BJ (cell line): Measurements from ENCODE around the gene RAD51B. TPM values are rescaled to one million over a fixed set of nuclear protein-coding genes. Genes with fewer than 3 reads are reported as not detected.

Experiments
- CTCF ChIA-PET: fragments of 350-600 bp; formaldehyde crosslinking; extraction: SDS; loops from one replicate; lab custom pipeline; 2021; ENCODE audit warnings: antibody characterized with exemption, inconsistent platforms; lab: Yijun Ruan, JAX
- POLR2A ChIA-PET: fragments of 300-600 bp; sonication (Branson Sonifier 250); formaldehyde crosslinking; extraction: SDS; loops from one replicate; lab custom pipeline; 2021; ENCODE audit warnings: antibody characterized with exemption; lab: Charles Lee
- DNase-seq: peaks from one replicate; pipeline ENCODE4 v3.0.0-alpha.2; 2011; ENCODE audit warnings: low read depth
- H3K27me3 ChIP-seq: 2 replicates; pipeline ENCODE4 v1.6.0; 2011; ENCODE audit warnings: low read length; ENCODE audit not compliant: control insufficient read depth, insufficient read depth
- H3K36me3 ChIP-seq: 2 replicates; pipeline ENCODE4 v1.5.1; 2011; ENCODE audit warnings: low read length; ENCODE audit not compliant: control insufficient read depth, insufficient read depth
- H3K4me3 ChIP-seq: 2 replicates; pipeline ENCODE4 v1.5.1; 2011; ENCODE audit warnings: low read depth, mild to moderate bottlenecking, control low read depth, low read length
- polyA plus RNA-seq: library from polyadenylated mRNA; depleted of rRNA; stranded (reverse); fragments of >200 nt; gene quantifications from 2 replicates; pipeline ENCODE4 v1.2.3, GENCODE V29; 2011
- TF ChIP-seq, protein P1 (sequence below): IDR thresholded peaks from 2 replicates; pipeline ENCODE4 v1.5.1; 2011; ENCODE audit warnings: low read depth, mild to moderate bottlenecking, control low read depth, inconsistent platforms, low read length, moderate library complexity; ENCODE audit not compliant: insufficient read depth

RAD51B gene
- polyA plus RNA-seq, 1 experiment = 5.6 TPM

DNA sequence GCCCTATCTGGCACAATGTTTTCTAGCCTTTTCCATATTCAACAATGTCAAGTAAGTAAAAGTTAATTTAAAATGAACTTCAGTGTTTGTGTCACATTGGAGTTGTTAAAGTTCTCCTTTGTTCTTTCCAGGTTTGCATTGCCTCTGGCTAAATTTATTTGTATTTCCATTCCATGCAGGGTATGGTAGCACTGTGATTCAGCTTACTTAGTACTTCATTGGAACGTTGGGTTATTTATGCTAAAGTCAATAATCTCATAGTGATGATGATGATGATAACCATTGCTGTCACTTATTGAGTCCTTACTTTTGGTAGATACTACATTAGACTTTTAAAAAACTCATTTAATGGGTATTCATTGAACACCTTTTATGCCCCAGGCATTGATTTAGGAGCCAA, 286.9 kb downstream of the RAD51B start:
- no peak for DNase-seq
- ChIA-PET POLR2A (no interaction called here), CTCF (no interaction called here)
- Histone ChIP-seq H3K4me3 (no peak overlapping the region), H3K27me3 (no peaks in the 10 kb centered on the region), H3K36me3 (no peaks in the 10 kb centered on the region)
- TF ChIP-seq, protein P1, sequence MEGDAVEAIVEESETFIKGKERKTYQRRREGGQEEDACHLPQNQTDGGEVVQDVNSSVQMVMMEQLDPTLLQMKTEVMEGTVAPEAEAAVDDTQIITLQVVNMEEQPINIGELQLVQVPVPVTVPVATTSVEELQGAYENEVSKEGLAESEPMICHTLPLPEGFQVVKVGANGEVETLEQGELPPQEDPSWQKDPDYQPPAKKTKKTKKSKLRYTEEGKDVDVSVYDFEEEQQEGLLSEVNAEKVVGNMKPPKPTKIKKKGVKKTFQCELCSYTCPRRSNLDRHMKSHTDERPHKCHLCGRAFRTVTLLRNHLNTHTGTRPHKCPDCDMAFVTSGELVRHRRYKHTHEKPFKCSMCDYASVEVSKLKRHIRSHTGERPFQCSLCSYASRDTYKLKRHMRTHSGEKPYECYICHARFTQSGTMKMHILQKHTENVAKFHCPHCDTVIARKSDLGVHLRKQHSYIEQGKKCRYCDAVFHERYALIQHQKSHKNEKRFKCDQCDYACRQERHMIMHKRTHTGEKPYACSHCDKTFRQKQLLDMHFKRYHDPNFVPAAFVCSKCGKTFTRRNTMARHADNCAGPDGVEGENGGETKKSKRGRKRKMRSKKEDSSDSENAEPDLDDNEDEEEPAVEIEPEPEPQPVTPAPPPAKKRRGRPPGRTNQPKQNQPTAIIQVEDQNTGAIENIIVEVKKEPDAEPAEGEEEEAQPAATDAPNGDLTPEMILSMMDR = no peak

DNA sequence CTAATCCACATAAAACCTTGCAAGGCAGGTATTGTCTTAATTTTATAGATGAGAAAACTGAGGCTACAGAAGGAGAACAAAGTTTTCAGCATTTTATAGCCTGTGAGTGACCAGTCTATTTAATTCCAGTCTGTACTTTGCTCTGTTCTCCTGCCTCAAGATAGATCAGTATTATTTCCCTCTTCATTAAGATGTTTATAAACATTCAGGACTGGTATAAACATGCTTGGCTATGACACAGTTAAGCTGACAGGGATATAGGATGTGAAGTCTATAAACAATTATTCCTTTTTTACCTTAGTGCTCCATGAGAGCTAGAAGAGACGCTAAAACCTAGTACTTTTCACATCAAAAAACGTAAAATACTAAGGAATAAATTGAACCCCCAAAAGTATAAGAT, 287.3 kb downstream of the RAD51B start:
- Histone ChIP-seq H3K36me3 (no peaks in the 10 kb centered on the region), H3K27me3 (no peaks in the 10 kb centered on the region), H3K4me3 (no peak overlapping the region)
- TF ChIP-seq, protein P1 = no peak
- ChIA-PET CTCF (no interaction called here), POLR2A (no interaction called here)
- no peak for DNase-seq

DNA sequence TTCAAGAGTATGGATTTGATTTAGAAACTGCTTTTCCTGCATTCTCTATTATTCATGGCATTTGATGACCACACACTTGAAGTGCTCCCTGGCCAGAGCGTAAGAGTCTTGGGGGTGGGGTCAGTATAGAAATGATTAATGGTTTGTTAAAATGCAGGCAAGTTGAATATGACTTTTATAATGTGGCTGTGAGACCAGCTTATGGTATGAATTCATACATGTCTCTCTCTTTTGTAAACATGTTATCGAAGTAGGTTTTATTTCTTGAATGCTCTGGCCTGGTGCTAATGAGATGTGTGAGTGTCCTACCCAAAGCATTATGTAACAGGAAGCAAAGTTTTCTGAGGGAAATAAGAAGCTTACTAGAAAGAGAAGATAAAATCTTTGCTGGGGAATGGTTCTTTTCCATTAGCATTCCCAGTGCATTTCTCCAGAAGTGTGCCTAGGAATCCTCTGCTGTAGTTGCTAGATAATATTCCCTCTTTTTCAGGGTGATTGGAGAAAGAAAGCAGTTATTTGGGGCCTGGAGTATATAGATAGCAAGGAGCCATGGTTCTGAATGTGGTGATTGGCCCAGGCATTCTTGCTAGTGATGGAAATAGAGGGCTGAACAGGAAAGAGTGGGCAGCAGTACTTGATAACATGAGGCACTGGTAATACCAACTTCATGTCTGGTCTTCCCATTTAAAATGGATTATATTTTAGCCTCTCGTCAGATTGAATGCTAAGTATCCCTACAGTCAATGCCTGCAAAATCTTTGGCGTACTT, 289.7 kb downstream of the RAD51B start:
- CTCF ChIA-PET = interaction anchor here (0.8 to 1.5 kb wide), 2 partner anchors 19 to 164 kb away, joined by 3 read pairs; no protein-coding TSS in a partner anchor
- TF ChIP-seq, protein P1 = no peak
- no peaks in the 10 kb centered on the region for H3K27me3 ChIP-seq
- no peak overlapping the region for H3K4me3 ChIP-seq
- H3K36me3 ChIP-seq = no peaks in the 10 kb centered on the region
- POLR2A ChIA-PET = no interaction called here
- peak; percentile 53 for DNase-seq

DNA sequence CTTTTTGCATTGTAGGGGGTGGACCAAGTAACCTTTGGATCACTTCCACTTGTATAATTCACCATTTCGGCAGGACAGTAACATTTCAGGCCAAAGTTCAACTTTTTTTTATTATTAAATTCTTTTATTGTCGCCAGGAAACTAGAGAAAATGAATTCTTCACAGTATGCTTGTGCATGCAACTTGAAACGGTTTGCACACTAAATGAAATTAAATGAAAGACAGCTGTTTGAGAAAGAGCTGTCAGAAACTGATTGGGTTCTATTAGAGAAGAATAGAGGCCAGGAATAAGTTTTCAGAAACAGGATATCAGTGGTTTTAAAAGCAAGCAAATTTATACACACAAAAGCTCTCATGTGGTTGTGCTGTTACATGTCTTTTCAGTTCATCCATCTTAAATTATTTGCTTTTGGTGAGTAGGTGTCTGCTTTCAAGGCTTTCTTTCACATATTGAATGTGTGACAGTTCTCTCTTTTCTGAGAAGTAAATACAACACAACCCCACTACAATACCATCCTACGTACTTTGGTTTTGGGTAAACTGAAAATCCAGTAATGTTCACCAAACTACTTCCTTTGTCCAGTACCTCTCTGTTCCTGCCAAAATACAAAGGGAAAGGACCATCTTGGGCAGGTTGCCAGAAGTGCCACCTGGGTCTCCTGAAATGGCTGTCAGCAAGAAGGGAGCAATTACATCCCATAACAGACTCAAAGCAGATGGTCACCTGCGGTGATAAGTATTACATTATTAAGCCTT, 291.7 kb downstream of the RAD51B start:
- no peaks in the 10 kb centered on the region for H3K36me3 ChIP-seq
- DNase-seq = no peak
- no peak overlapping the region for H3K4me3 ChIP-seq
- POLR2A ChIA-PET = no interaction called here
- H3K27me3 ChIP-seq = no peaks in the 10 kb centered on the region
- TF ChIP-seq, protein P1 = no peak
- CTCF ChIA-PET = interaction anchor here (1.1 to 1.5 kb wide), 2 partner anchors 17 to 137 kb away, joined by 3 read pairs; no protein-coding TSS in a partner anchor

DNA sequence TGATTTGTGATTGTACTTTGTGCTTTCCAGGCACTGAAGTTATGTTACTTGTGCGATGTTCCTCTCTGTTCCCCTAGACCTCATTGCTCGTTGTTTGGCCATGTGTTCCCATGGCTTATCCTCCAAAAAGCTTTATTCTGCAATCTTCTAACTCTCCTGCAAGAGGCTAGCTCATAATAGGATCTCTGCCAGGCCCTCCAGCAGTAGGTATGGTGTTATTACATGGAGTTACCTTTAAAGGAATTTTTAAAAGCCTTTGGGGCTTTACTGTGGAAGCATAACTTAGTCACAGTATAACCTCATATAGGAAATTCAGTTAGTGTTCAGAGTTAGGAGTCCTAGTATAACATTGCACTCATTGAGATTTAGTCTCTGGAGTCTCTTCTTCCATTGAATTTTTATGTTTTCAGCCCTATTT, 292.3 kb downstream of the RAD51B start:
- ChIA-PET CTCF (interaction anchor here (0.6 to 1.1 kb wide), 2 partner anchors 136 to 173 kb away, joined by 3 read pairs; no protein-coding TSS in a partner anchor), POLR2A (no interaction called here)
- no peak for DNase-seq
- no peak overlapping the region for H3K4me3 ChIP-seq
- TF ChIP-seq, protein P1 = no peak
- H3K36me3 ChIP-seq = no peaks in the 10 kb centered on the region
- H3K27me3 ChIP-seq = no peaks in the 10 kb centered on the region
